ENCODE results near the gene NR1H2. TPM values are rescaled to one million over a fixed set of nuclear protein-coding genes. Genes with fewer than 3 reads are reported as not detected.

The NR1H2 gene
- total and polyA plus RNA-seq, 10 of the 15 experiments (the other 5 are each of a cell fraction or from before 2014, with no cell fraction given), result 0.05 to 54.2 (median 35.1) TPM

DNA sequence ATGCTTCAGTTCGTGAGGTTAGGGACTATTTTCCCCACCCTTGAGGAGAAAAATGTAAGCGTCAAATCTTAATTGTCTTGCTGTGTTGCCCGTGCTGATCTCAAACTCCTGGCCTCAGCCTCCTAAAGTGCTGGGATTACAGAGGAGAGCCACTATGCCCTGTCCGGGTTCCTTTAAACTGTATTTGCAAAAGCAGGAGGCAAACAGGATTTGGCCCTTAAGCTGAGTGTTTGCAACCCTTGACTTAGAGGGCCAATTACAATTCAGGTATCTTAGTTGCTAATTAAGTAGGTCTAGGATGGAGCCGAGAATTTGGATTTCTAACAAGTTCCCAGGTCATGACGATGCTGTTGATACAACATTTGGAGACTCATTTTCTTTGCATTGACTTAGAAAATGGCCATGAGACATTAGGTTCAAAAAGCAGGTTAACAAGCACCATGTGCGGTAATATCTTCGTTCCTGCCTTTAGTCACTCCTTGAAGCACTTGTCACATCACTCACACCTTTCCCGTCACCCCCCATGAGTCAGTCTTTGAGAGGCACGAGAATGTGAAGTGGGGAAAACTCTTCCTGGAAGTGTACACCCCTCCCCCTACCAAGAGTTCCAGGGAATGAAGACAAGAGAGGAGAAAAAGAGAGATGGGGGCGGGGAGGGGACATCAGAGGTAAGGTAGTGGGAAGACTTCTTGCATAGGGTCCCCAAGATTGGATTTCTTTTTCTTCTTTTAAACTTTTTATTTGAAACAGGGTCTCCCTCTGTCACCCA is 13.4 kb upstream of the NR1H2 start:
- FAIRE-seq (no peak), DNase-seq (ENCODE audit: low read depth, low spot score) (no peak), ATAC-seq (no peak)
- Histone ChIP-seq H3K9me3 (replicated peaks; ENCODE audit: control insufficient read depth, insufficient read depth, low read length) (peaks cover 2% of the 10 kb centered on the region; the same call in 2 of the 3 replicates), H3K4me1 (ENCODE audit: control insufficient read depth, insufficient read depth, low read length) (peaks cover 64% of the 10 kb centered on the region), H4K20me1 (ENCODE audit: control insufficient read depth, insufficient read depth) (no peaks in the 10 kb centered on the region), H3K4me2 (ENCODE audit: control insufficient read depth, insufficient read depth) (no peak overlapping the region), H3K4me3 (no peak overlapping the region), H3K27ac (ENCODE audit: control insufficient read depth, insufficient read depth) (no peak overlapping the region), H2AFZ (ENCODE audit: control insufficient read depth, low read depth, low read length) (no peak overlapping the region), H3K27me3 (replicated peaks in 1 of 2; ENCODE audit: control insufficient read depth in 2 of 2, insufficient read depth in 2 of 2, low read length in 1 of 2) (no peaks in the 10 kb centered on the region), H3K9ac (ENCODE audit: control insufficient read depth, insufficient read depth, low read length) (no peak overlapping the region), H3K36me3 (ENCODE audit: control insufficient read depth in 2 of 2, insufficient read depth in 2 of 2, low read length in 1 of 2) (no peaks in the 10 kb centered on the region), H3K79me2 (ENCODE audit: control insufficient read depth, insufficient read depth, low read length) (no peaks in the 10 kb centered on the region; the same call in 1 of the 2 replicates)
- ChIA-PET POLR2A (interaction anchor here (0.9 to 2.8 kb wide), 7 partner anchors 13 to 56 kb away, joined by 3 to 10 read pairs (median 6); partner anchors contain the start of genes KCNC3, NR1H2 and SPIB), SMC1A (ENCODE audit: uncharacterized antibody, unreplicated experiment) (interaction anchor here (1.2 to 2.6 kb wide), 7 partner anchors 12 to 100 kb away, joined by 3 to 8 read pairs (median 4); no protein-coding TSS in a partner anchor), RAD21 (ENCODE audit: unreplicated experiment) (interaction anchor here (1.2 to 1.6 kb wide), 3 partner anchors 16 to 97 kb away, joined by 3 to 6 read pairs (median 3); no protein-coding TSS in a partner anchor), CTCF (interaction anchor here (0.6 to 9.4 kb wide), 6 partner anchors 16 to 194 kb away, joined by 3 to 167 read pairs (median 4); no protein-coding TSS in a partner anchor)
- intact Hi-C loops (cut with micrococcal nuclease; ENCODE audit: unreplicated experiment) (no loop called here), in situ Hi-C loops (cut with MboI) (no loop called here)
- TF ChIP-seq KLF5 (IDR thresholded peaks at IDR 0.05; ENCODE audit: partially characterized antibody), result no peak
- no peak for TF ChIP-seq HDAC6 (IDR thresholded peaks at IDR 0.05; ENCODE audit: unreplicated experiment)
- no peak for TF ChIP-seq EGR1 (IDR thresholded peaks at IDR 0.05; ENCODE audit: borderline replicate concordance in 1 of 2, low read depth in 2 of 2, low read length in 2 of 2)
- no peak for TF ChIP-seq NR2C2 (IDR thresholded peaks at IDR 0.05; ENCODE audit: borderline replicate concordance, control insufficient read depth, insufficient read length, low read depth)
- TF ChIP-seq SP1 (IDR thresholded peaks at IDR 0.05; ENCODE audit: low read depth, low read length), result no peak
- TF ChIP-seq, protein P1, sequence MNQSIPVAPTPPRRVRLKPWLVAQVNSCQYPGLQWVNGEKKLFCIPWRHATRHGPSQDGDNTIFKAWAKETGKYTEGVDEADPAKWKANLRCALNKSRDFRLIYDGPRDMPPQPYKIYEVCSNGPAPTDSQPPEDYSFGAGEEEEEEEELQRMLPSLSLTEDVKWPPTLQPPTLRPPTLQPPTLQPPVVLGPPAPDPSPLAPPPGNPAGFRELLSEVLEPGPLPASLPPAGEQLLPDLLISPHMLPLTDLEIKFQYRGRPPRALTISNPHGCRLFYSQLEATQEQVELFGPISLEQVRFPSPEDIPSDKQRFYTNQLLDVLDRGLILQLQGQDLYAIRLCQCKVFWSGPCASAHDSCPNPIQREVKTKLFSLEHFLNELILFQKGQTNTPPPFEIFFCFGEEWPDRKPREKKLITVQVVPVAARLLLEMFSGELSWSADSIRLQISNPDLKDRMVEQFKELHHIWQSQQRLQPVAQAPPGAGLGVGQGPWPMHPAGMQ (IDR thresholded peaks at IDR 0.05; ENCODE audit: borderline replicate concordance), result no peak
- TF ChIP-seq ZNF384 (IDR thresholded peaks at IDR 0.05; ENCODE audit: borderline replicate concordance, low read depth, low read length), result no peak
- TF ChIP-seq JUND (IDR thresholded peaks at IDR 0.05; ENCODE audit: low read depth, low read length), result no peak
- TF ChIP-seq SMARCA5 (IDR thresholded peaks at IDR 0.05), result no peak
- TF ChIP-seq TAF1 (IDR thresholded peaks at IDR 0.05; ENCODE audit: borderline replicate concordance, low read depth, low read length), result no peak
- TF ChIP-seq GATAD2B (conservative IDR thresholded peaks at IDR 0.05; ENCODE audit: low read depth), result no peak
- no peak for TF ChIP-seq YBX1 (IDR thresholded peaks at IDR 0.05)
- no peak for TF ChIP-seq RAD51 (IDR thresholded peaks at IDR 0.05)
- TF ChIP-seq CHD4 (IDR thresholded peaks at IDR 0.05), result no peak
- BruUV-seq (replicated peaks), result no TSS peak
- WGBS (ENCODE audit: insufficient coverage, insufficient replicate concordance, low lambda C conversion rate, missing lambda C conversion rate), result 36% methylated on average over 11 of the region's 11 CpGs

Data from GM12878 (cell line).